ENCODE data around the gene VEPH1. TPM values are rescaled to one million over a fixed set of nuclear protein-coding genes. Genes with fewer than 3 reads are reported as not detected.
"Not testable (repeated sequence)": the region's sequence is repeated elsewhere in the genome, so short reads cannot be mapped to it uniquely, and the experiment has no call there.

Gene VEPH1
- total and polyA plus RNA-seq, 9 of the 15 experiments (the other 6 are each of a cell fraction or from before 2014, with no cell fraction given): 4.5 to 15.6 (median 5.8) TPM

DNA sequence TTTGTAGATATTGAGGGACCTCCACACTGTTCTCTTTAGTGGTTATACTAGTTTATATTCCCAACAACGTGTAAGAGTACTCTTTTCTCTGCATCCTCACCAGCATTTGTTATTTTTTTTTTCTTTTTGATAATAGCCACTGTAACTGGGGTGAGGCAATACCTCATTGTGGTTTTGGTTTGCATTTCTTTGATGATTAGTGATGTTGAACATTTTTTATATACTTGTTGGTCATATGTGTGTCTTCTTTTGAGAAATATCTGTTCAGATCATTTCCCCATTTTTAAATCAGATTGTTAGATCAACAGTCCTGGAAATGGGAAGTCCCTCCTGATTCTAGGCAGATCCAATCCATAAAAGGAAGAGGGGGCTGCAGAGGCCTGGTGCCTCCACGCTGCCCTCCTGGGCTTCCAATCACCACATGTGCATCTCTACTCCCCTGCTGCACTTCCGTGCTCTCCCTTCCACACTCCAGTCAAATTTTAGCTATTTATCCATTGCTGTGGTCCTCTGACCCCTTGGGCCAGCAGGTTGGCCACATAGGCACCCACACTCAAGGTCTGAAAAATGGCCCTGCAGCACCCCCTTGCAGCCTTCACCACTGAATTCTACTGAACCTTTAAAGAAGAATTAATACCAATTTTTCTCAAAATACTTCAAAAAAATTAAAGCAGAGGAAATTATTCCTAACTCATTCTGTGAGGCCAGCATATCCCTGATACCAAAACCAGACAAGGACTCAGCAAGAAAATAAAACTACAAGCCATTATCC lies 154.7 kb downstream of the VEPH1 start:
- H3K27me3 ChIP-seq (ENCODE audit: control insufficient read depth in 2 of 2, insufficient read depth in 2 of 2, low read length in 2 of 2); H3K4me3 ChIP-seq; H3K9me1 ChIP-seq (ENCODE audit: control insufficient read depth, insufficient read depth, low read length); intact Hi-C loops (cut with micrococcal nuclease); H3K79me2 ChIP-seq (ENCODE audit: control insufficient read depth, insufficient read depth, low read length); BruUV-seq (replicated peaks); H3K27ac ChIP-seq (ENCODE audit: extremely low read depth, low read depth, low read length); FAIRE-seq; H4K20me1 ChIP-seq (replicated peaks; ENCODE audit: control insufficient read depth, insufficient read depth, low read length); ATAC-seq; DNase-seq (ENCODE audit: extremely low read depth in 1 of 4, low spot score in 3 of 4); H3K4me1 ChIP-seq (replicated peaks in 1 of 2; ENCODE audit: control insufficient read depth in 2 of 2, insufficient read depth in 2 of 2, low read length in 2 of 2); H3K4me2 ChIP-seq (ENCODE audit: insufficient read depth, low read length); H3K36me3 ChIP-seq (ENCODE audit: control insufficient read depth, insufficient read depth, low read length); CTCF ChIA-PET (ENCODE audit: low intra/inter-chr PET ratio); H3K9me3 ChIP-seq (replicated peaks; ENCODE audit: control insufficient read depth, insufficient read depth, low read depth, low read length); H2AFZ ChIP-seq (ENCODE audit: low read depth, low read length); in situ Hi-C loops (cut with MboI); H3K9ac ChIP-seq (ENCODE audit: insufficient read depth in 1 of 2, low read depth in 2 of 2, low read length in 2 of 2): not testable (repeated sequence)
- POLR2A ChIA-PET: interaction anchor here (0.6 kb wide), 1 partner anchor 90 kb away, joined by 3 read pairs; no protein-coding TSS in a partner anchor
- peak; percentile 38 to 50 for TF ChIP-seq RAD21 (CRISPR knock-in tag; conservative IDR thresholded peaks at IDR 0.05 in 1 of 2, IDR thresholded peaks at IDR 0.05 in 1 of 2)
- TF ChIP-seq, protein P1, sequence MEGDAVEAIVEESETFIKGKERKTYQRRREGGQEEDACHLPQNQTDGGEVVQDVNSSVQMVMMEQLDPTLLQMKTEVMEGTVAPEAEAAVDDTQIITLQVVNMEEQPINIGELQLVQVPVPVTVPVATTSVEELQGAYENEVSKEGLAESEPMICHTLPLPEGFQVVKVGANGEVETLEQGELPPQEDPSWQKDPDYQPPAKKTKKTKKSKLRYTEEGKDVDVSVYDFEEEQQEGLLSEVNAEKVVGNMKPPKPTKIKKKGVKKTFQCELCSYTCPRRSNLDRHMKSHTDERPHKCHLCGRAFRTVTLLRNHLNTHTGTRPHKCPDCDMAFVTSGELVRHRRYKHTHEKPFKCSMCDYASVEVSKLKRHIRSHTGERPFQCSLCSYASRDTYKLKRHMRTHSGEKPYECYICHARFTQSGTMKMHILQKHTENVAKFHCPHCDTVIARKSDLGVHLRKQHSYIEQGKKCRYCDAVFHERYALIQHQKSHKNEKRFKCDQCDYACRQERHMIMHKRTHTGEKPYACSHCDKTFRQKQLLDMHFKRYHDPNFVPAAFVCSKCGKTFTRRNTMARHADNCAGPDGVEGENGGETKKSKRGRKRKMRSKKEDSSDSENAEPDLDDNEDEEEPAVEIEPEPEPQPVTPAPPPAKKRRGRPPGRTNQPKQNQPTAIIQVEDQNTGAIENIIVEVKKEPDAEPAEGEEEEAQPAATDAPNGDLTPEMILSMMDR (IDR thresholded peaks at IDR 0.05 in 2 of 3, conservative IDR thresholded peaks at IDR 0.05 in 1 of 3; ENCODE audit: insufficient read depth in 2 of 3, low read depth in 1 of 3, low read length in 3 of 3): 0 out of 6 replicates have a peak, but pooled peaks of 1 of the 3 experiments have one; percentile 11
- WGBS (ENCODE audit: insufficient coverage, low coverage, missing lambda C conversion rate): 21% methylated on average over 3 of the region's 3 CpGs
